ENCODE results near the gene TMEM168.
"Not testable (repeated sequence)": the region's sequence is repeated elsewhere in the genome, so short reads cannot be mapped to it uniquely, and the experiment has no call there.

Gene TMEM168

DNA sequence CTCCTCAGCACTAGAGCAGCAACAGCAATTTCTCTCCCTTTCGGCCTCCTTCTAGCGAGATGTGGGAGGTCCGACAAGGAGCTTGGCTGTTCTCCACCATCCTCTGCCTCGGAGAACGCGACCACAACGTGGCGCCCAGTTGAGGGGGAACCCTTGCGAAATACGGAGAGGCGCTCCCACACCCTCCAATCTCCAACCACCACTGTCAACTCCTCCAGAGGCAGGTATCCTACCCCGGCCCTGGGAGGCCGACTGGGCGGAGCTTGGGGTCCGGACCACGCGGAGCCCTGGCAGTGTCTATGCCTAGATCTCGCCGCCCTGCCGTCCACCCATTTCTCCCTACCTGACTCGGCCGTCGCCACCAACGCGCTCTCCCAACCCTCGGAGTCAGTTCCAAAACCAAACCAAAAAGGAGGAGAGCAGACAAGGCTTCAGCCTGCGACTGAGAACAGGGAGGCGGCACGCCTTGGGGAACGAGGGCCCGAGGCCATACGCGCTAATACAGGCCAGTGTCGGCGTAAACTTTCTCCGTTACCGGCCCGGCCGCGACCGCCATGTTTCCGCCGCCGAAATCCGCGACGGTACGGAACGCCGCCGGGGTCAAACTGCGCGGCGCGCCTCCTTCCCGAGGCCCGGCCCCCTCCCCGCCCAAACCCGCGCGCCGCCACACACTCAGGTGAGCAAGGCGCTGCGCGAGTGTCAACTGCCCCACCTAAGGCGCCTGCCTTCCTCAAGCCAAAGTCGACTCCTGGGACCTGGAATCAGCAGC, at the start of gene TMEM168:
Gene TMEM168 (minus strand): TSS at position 577 of the 769 bp plus-strand sequence. CDS start 5,568 bp downstream, outside the sequence.
- ChIA-PET CTCF (interaction anchor here (0.9 to 2.3 kb wide), 7 partner anchors 9 to 150 kb away, joined by 3 to 5 read pairs (median 4); a partner anchor contains a TSS), POLR2A (interaction anchor here (0.6 to 0.8 kb wide), 2 partner anchors 150 to 340 kb away, joined by 3 read pairs; partner anchors contain the start of gene IFRD1)
- TF ChIP-seq, protein P1, sequence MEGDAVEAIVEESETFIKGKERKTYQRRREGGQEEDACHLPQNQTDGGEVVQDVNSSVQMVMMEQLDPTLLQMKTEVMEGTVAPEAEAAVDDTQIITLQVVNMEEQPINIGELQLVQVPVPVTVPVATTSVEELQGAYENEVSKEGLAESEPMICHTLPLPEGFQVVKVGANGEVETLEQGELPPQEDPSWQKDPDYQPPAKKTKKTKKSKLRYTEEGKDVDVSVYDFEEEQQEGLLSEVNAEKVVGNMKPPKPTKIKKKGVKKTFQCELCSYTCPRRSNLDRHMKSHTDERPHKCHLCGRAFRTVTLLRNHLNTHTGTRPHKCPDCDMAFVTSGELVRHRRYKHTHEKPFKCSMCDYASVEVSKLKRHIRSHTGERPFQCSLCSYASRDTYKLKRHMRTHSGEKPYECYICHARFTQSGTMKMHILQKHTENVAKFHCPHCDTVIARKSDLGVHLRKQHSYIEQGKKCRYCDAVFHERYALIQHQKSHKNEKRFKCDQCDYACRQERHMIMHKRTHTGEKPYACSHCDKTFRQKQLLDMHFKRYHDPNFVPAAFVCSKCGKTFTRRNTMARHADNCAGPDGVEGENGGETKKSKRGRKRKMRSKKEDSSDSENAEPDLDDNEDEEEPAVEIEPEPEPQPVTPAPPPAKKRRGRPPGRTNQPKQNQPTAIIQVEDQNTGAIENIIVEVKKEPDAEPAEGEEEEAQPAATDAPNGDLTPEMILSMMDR (IDR thresholded peaks at IDR 0.05; ENCODE audit: control extremely low read depth, extremely low read depth, low read depth, missing control alignments) = no peak
- DNase-seq (ENCODE audit: extremely low spot score) = peak; percentile 82

DNA sequence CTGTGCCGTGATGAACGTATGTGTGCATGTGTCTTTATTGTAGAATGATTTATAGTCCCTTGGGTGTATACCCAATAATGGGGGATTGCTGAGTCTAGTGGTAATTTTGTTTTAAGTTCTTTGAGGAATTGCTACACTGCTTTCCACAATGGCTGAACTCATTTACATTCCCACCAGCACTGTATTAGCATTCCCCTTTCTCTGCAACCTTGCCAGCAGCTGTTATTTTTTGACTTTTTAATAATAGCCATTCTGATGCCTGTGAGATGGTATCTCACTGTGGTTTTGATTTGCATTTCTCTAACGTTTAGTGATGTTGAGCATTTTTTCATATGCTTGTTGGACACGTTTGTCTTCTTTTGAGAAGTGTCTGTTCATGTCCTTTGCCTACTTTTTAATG, 45.7 kb upstream of the TMEM168 start:
- DNase-seq (ENCODE audit: extremely low spot score); CTCF ChIA-PET; POLR2A ChIA-PET: not testable (repeated sequence)

DNA sequence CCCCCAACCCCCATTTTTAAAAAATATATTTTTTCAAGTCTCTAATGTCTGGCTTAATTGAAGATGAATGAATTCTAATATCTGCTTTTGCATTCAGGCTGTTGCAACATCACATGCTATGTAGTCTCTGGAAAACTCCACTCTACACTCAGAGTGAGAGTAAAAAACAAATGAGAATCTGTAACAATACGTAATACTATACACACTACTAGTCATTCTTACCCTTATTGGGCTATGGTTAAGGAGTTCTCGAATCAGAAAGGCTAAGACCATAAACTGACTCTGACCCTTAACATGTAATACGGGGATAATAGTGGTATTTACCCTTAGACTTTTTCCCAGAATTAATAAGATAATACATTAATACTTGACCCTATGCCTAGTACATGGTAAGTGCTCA, 42.9 kb upstream of the TMEM168 start:
- DNase-seq (ENCODE audit: extremely low spot score) = no peak
- TF ChIP-seq, protein P1 (IDR thresholded peaks at IDR 0.05; ENCODE audit: control extremely low read depth, extremely low read depth, low read depth, missing control alignments) = no peak
- ChIA-PET POLR2A (no interaction called here), CTCF (no interaction called here)

- TF ChIP-seq, protein P1 (IDR thresholded peaks at IDR 0.05; ENCODE audit: control extremely low read depth, extremely low read depth, low read depth, missing control alignments) = no peak
- CTCF ChIA-PET = no interaction called here
- DNase-seq (ENCODE audit: extremely low spot score) = no peak
- POLR2A ChIA-PET = no interaction called here
Measured at GRCh38 chr7:112830769-112831168, 40.6 kb upstream of the TMEM168 start.

DNA sequence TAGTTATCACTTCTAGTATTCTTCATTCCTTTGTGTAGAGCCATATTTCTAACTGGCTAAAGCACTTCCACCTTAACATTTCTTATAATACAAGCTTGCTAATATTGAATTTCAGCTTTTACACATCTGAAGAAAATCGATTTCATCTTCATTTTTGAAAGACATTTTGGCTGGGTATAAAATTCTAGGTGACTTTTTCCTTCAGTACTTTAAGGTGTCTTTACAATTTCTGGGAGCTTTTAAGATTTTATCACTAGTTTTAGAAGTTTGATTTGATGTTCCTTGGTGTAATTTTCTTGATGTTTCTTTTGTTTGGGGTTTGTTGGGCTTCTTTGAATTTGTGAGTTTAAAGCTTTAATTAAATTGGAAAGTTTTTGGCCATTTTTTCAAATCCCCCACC, 38.5 kb upstream of the TMEM168 start:
- TF ChIP-seq, protein P1 (IDR thresholded peaks at IDR 0.05; ENCODE audit: control extremely low read depth, extremely low read depth, low read depth, missing control alignments) = no peak
- CTCF ChIA-PET = interaction anchor here (1.1 to 1.4 kb wide), 2 partner anchors 26 to 31 kb away, joined by 3 read pairs; no protein-coding TSS in a partner anchor
- POLR2A ChIA-PET = no interaction called here

DNA sequence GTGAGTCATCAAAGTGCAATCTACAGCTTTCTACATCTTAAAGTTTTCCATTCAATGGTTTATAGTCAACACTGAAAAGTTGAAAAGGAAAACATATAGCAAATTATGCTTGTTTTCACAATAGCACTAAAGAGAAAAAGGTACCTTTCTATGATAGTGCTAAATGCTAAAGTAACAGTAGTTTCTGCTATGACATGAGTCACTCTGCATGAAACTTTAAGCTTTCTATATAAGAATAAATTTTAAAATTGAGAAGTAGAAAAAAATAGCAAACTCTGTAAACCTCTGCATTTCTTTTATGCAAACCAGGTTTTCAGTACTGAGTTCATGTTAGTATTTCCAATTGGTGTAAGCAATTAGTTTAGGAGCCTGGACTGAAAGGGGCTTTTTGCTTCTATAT, 31.2 kb upstream of the TMEM168 start:
- POLR2A ChIA-PET = no interaction called here
- TF ChIP-seq, protein P1 (IDR thresholded peaks at IDR 0.05; ENCODE audit: control extremely low read depth, extremely low read depth, low read depth, missing control alignments) = no peak
- no peak for DNase-seq (ENCODE audit: extremely low spot score)
- CTCF ChIA-PET = interaction anchor here (1.2 kb wide), 1 partner anchor 31 kb away, joined by 4 read pairs; the partner anchor contains the start of gene TMEM168

More for the DNA sequence above, 38.5 kb upstream of the TMEM168 start:
- no peak for DNase-seq (ENCODE audit: extremely low spot score)

DNA sequence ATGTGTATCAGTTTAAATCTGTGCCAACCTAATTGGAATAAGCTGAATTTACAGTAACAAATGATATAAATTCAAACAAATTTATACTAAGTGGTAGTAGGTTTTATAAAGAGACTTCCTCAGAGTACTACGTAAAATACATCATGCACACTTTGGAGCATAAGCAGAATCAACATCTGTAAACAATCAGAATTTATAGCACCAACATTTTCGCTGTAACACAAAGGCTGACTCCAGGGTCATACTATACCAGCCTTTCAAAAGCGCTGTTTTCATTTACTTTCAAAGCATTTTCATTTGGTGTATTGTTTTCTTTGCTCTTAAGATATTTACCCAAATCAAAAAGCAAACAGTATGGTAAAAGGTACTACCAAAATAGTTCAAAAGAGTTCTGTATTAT, 29.3 kb upstream of the TMEM168 start:
- CTCF ChIA-PET = interaction anchor here (1.3 to 4.6 kb wide), 3 partner anchors 13 to 50 kb away, joined by 4 to 28 read pairs (median 5); partner anchors contain the start of gene TMEM168

More for the DNA sequence above, 29.3 kb upstream of the TMEM168 start:
- TF ChIP-seq, protein P1 (IDR thresholded peaks at IDR 0.05; ENCODE audit: control extremely low read depth, extremely low read depth, low read depth, missing control alignments) = no peak
- POLR2A ChIA-PET = no interaction called here
- no peak for DNase-seq (ENCODE audit: extremely low spot score)

All from GM10248 (cell line).